NCI-H748 treated with DMSO at 0.1 percent for 48 hours (cell line): Measurements from ENCODE around the gene FSTL5.
A peak's percentile ranks its signal among the peaks of the same experiment; 100 is the strongest.
"Not testable (repeated sequence)": the region's sequence is repeated elsewhere in the genome, so short reads cannot be mapped to it uniquely, and the experiment has no call there.

Experiments used
- DNase-seq: peaks from one replicate; lab custom pipeline; 2025; lab: John Stamatoyannopoulos, UW

The FSTL5 gene

DNA sequence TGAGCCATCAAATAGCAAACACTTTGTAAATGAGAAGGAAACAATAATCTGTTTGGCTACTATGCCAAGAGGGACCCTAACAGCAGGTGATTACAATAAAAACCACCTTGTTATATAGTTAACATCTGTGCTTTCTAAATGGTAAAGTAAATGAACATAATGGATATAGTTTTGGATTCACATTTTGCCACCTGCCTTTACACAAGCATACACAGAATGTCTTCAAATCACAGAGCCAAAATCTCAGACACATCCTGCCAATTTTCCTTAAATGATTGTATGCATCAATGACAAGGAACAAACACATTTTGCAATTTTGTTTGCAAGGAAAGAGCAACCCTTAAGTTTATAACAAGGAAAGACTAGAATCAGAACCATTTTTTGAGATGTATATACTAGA is 334.2 kb downstream of the FSTL5 start:
- DNase-seq, result peak; percentile 83

GRCh38 chr4:161828061-161828460 is 335.7 kb downstream of the FSTL5 start:
- DNase-seq, result no peak

GRCh38 chr4:161827013-161827412 is 336.8 kb downstream of the FSTL5 start:
- no peak for DNase-seq

DNA sequence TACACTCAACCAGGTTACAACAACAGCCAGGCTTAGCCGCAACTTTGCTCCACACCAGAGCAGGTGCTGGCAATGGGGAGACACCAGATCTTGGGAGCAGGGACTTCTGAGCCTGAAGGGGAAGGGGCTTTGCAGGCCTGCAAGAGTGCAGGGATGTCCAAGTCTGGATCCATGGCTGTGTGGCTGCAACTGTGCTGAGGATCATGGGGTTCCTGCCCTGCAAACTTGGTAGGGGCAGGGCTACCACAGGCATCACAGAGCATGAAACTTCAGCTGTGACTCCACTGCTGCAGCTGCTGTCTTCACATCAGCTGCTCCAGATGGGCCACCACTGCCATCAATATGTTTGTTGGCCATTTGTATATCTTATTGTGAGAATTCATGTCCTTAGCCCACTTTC is 340.4 kb downstream of the FSTL5 start:
- no peak for DNase-seq

GRCh38 chr4:161822174-161822573 is 341.6 kb downstream of the FSTL5 start:
- no peak for DNase-seq

- DNase-seq, result no peak
These were observed 345.9 kb downstream of the FSTL5 start for GRCh38 chr4:161817914-161818313.

- no peak for DNase-seq
These were observed 346.8 kb downstream of the FSTL5 start for GRCh38 chr4:161816958-161817357.

- no peak for DNase-seq
These were observed 348.0 kb downstream of the FSTL5 start for GRCh38 chr4:161815841-161816240.

DNA sequence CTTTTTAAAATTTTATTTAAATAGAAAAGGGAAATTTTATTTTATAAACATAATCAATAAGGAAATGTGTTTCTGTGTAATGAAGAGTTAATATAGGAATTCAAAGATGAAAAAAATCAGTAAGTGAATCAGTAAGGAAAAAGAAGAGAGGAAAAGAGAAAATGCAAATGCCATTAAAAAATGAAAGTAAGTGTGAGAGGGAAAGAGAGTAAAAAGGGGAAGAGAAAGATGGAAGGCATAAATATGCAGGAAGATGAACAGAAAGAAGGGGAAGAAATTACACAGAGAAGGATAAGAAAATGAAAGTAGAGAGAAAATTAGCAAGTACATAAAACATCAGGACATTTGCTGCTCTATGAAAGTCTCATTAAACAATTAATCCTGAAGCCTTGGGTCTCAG is 349.9 kb downstream of the FSTL5 start:
- no peak for DNase-seq

- no peak for DNase-seq
These were observed 350.4 kb downstream of the FSTL5 start for GRCh38 chr4:161813389-161813788.

DNA sequence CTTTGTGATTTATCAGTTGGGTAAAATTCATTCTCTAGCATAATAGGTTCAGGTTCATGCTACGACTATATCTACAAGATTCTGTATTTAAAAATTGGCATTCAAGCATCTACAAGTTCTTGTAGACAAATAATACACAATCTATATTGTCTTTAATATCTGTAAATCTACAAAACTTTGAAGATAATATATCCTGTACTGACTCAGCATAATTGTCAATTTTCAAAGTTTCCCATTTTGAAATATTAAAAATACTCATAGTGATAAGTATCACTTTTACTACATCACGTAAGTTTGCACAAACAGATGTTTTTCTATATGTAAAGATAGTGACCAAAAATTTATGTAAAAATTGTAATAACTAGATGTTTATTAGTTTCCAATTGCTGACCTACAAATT is 360.6 kb downstream of the FSTL5 start:
- DNase-seq, result no peak

DNA sequence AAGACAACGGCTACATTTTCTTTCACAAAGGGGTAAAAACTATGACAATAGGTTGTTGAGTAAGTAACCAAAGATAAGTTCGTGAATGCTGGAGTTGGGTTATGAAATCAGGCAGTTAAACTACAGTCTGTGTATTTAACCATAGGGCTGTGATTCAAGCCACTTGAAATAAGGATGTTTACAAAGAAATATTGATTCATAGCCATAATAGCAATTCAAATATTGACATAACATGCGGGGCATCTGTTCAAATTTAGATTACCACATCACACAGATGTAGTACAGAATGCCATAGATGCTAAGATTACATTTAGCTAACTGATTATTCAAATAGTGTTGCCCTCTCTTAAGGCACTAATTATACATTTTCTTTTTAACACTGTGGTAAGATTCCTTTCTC is 364.1 kb downstream of the FSTL5 start:
- peak; percentile 87 for DNase-seq

- DNase-seq, result no peak
These were observed 370.8 kb downstream of the FSTL5 start for GRCh38 chr4:161792991-161793390.

- DNase-seq, result no peak
These were observed 371.8 kb downstream of the FSTL5 start for GRCh38 chr4:161791796-161792556.

- DNase-seq, result no peak
These were observed 396.7 kb downstream of the FSTL5 start for GRCh38 chr4:161767116-161767515.

DNA sequence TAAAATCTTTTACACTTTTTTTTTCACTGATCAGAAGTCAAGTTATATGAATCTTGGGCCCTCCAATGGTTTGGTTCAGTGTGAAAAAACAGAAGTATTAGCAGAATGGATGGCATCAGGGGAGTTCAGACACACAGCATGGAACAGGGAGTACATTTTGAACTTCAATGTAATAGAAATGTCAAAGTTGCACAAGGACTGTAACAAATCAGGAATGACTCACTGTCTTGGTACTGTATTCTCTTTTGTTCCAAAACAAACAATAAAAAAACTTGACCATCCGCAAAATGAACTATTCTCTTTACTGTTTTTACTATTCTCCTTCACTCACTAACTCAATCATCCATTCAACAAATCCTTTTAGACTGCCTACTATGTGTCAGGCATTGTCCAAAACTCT is 401.0 kb downstream of the FSTL5 start:
- DNase-seq, result no peak

- DNase-seq, result no peak
These were observed 403.8 kb downstream of the FSTL5 start for GRCh38 chr4:161760008-161760407.

GRCh38 chr4:161758412-161758811 is 405.4 kb downstream of the FSTL5 start:
- DNase-seq, result not testable (repeated sequence)

- DNase-seq, result no peak
These were observed 434.9 kb downstream of the FSTL5 start for GRCh38 chr4:161728929-161729328.

GRCh38 chr4:161721947-161722346 is 441.9 kb downstream of the FSTL5 start:
- DNase-seq, result no peak

DNA sequence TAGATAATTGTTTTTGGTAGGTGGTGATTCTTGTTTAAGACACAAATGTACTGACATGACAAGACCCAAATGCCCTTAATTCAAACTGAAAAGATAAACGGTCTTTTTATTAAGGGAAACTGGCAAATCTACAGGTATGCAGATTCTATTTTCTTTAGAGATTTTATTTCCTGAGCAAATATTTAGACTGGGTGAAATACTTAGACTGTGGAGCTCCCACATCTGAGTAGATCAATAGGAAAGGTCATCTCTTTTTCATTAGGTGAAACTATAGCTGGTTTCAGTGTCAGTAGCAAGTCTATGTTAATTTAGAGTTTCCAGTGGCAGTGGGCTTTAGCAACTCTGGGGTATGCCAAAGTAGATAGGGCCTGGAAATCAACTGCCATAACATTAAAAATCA is 446.7 kb downstream of the FSTL5 start:
- DNase-seq, result no peak

DNA sequence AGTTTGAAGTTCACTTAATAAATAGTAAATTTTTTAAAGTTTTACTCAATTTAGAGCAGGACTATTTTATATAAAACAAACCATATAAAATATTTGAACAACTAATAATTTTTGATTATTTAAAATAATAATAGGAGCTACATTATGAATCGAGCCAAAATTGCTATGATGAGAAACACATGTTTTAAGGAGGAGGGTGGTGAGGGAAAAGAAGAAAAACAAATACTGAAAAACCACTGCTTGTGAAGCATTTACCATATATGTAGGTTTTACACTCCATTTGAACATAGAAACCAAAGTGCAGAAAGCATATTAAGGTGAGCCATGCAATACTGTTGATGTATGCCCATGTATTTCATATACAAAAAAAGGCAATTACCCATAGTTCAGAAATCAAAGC is 448.9 kb downstream of the FSTL5 start:
- DNase-seq, result no peak

GRCh38 chr4:161714022-161714751 is 449.6 kb downstream of the FSTL5 start:
- no peak for DNase-seq

DNA sequence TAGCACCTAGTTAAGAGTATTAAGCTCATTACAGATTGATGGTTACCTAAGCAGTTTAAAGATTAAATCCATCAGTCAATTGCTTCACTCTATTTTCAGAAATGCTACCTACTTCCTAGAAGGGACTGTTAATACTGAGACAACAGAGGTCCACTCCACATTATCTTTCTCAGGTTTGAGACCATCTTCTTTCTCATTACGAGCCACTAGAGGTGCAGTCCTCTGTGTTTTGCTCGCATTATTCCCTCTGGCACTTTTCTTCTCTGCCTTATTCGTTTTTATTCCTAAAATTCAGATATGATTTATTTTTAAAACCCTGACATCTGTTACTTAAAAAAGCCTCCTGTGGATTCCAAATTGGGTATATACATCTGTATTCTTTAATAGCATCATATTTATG is 459.1 kb downstream of the FSTL5 start:
- DNase-seq, result no peak
